ENCODE data around the gene RBMXL2.

RBMXL2 gene

DNA sequence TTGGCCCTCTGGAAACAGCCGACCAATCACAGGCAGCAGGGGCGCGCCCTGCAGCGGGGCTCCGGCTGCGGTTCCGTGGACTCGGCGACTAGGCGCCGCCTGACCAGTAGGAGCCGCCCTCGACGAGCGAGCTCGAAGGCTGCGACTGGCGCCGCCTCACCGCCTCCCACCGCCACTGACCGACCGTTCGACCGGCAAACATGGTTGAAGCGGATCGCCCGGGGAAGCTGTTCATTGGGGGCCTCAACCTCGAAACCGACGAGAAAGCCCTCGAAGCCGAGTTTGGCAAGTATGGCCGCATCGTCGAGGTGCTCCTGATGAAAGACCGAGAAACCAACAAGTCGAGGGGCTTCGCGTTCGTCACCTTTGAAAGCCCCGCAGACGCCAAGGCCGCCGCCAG lies at the start of gene RBMXL2:
TSS of gene RBMXL2 (plus strand) at position 78 of the 400 bp plus-strand sequence. CDS start at position 201, 123 bp downstream.
- no peak for DNase-seq

GRCh38 chr11:7046474-7047175 lies 42.2 kb upstream of the RBMXL2 start:
- DNase-seq, result no peak

- DNase-seq, result no peak
Measured at GRCh38 chr11:7050191-7050590, 38.6 kb upstream of the RBMXL2 start.

DNA sequence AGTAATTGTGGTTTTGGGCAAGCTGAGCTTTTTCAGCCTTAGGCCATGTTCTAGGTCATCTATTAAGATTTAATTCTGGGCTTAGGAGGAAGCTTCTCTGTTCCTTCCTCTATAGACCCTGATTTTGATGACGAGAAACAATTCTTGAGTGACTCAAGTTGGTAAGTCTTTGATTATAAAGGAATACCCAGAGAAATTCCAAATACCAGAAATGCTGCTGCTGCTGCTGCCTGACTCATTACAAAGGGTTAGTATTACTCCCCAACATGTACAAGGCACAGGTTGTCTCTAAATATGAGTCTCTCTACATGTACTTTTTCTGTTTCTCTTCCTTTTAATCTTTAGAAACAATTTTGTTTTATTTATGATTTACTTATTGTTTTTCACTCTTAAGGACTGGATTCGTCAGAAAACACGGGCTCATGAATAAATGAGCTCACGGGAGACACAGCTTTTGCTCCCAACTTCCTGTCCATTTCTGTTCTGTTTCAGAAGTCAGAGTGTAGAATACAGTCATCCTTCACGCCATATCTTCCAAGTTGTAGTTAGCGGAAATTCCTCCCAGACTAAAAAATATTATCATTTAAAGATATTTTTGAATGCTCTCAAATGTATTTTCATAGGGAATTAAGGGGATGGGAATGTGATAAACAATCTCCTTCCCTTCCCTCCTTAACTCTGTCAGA lies 31.8 kb upstream of the RBMXL2 start:
- DNase-seq, result no peak

DNA sequence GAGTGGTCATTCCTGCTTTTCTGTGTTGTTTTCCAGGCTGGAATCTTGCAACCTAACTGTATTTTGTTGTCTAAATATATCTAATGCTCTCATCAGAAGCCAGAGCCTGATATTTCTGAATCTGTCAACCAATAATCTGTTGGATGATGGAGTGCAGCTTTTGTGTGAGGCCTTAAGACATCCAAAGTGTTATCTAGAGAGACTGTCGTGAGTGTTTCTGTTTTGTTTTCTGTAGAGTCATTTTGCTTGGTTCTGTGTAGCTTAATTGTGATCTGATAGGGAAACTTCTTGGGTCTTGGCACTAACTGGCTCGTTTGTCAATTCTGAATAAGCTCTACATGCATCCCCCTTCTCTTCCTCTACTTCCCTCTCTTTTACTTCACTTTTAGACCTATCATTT lies 31.2 kb upstream of the RBMXL2 start:
- DNase-seq, result no peak

DNA sequence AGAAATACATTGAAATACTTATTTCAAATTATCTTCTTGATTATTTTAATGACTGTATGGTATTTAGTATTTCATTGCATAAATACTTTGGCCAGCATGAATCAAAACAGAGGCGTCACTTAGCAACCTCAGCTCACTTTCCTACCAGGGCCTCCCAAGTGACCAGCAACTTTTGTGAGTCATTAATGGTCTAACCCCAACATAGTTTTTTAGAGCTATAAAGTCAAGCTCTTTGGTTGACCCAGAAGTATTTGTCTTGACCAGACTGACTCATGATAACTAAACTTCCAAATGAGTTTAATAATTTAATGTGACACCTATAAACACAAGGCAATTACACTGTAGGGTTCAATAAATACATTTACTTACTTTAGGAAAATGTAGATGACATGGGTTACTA lies 27.9 kb upstream of the RBMXL2 start:
- DNase-seq, result no peak

GRCh38 chr11:7062534-7062933 lies 26.3 kb upstream of the RBMXL2 start:
- DNase-seq, result no peak

DNA sequence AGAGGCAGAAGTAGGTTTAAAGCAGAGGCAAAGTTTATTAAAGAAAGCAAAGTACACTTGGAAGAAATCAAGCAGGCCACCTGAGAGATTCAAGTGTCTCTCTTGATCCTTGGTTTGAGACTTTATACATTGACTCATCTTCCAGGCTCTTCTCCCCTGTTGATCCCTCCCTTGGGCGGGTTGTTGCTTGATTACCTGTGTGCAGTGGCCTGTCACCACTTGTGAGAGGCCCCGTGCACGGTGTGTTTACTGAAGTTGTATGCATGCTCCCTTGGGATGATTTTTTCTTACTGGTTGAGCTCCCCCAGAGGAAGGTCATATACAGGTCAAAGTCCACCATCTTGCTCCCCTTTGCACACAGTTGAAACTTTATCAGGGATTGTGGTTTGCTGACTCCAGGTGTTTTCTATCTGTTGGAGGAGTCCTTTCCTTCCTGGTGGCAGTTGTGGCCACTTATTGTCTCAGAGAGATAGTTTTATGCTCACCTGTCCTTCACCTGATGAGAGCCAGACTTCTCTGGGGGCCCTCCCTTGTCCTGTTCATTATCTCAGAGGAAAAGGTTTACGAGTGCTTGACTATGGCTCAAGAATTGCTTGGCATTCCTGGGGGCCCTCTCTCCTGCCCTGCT lies 16.3 kb upstream of the RBMXL2 start:
- DNase-seq, result no peak

GRCh38 chr11:7077101-7077500 lies 11.7 kb upstream of the RBMXL2 start:
- no peak for DNase-seq

GRCh38 chr11:7079545-7080135 lies 9.2 kb upstream of the RBMXL2 start:
- no peak for DNase-seq

DNA sequence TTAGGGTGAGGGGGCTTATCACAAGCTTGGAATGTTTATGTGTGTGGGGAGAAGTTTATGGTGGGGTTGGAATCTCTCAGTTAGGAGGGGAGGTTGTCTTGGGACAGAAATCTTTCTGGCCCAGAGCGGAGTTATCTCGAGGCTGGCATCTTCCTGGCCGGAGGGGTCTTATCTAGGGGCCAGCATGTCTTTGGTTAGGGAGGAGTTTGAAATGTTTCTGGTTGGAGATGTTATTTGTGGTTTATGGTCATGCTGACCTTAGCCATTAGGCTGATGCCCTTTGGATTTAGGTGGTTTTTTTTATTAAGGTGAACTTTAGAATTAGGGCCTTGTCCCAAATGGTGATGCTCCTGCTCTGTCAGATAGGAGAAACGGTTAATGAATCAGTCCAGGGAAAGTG lies 7.9 kb upstream of the RBMXL2 start:
- no peak for DNase-seq

- no peak for DNase-seq
Measured at GRCh38 chr11:7081441-7081840, 7.4 kb upstream of the RBMXL2 start.

DNA sequence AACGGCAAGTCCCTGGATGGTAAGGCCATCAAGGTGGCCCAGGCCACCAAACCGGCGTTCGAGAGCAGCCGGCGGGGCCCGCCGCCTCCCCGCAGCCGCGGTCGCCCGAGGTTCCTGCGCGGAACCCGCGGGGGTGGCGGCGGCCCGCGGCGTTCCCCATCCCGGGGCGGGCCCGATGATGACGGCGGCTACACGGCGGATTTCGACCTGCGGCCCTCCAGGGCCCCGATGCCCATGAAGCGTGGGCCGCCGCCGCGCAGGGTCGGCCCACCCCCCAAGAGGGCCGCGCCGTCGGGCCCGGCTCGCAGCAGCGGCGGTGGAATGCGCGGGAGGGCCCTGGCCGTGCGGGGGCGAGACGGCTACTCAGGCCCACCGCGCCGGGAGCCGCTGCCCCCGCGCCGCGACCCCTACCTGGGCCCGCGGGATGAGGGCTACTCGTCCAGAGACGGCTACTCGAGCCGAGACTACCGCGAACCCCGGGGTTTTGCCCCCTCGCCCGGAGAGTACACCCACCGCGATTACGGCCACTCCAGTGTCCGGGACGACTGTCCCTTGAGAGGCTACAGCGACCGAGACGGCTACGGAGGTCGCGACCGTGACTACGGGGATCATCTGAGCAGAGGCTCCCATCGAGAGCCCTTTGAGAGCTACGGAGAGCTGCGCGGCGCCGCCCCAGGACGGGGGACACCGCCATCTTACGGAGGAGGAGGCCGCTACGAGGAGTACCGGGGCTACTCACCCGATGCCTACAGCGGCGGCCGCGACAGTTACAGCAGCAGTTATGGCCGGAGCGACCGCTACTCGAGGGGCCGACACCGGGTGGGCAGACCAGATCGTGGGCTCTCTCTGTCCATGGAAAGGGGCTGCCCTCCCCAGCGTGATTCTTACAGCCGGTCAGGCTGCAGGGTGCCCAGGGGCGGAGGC lies 792 bp downstream of the RBMXL2 start:
- DNase-seq, result no peak

GRCh38 chr11:7098235-7098832 lies 9.5 kb downstream of the RBMXL2 start:
- no peak for DNase-seq

GRCh38 chr11:7115780-7116179 lies 27.0 kb downstream of the RBMXL2 start:
- no peak for DNase-seq

DNA sequence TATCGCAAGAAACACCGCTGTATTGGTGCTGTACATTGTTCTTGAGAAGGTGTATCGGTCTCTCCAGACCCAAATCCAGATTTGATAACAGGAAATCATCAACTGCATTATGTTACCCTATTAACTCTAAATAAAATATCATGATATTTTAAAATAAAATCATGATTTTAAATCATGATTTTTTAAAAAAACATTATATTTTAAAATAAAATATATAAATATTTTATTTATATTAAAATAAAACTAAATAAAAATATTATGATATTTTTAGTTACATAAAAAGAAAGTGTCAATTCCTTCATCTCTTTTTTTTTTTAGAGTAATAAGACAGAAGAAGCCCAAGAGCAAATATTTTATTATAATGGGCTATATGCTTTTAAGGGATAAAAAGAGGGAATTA lies 27.6 kb downstream of the RBMXL2 start:
- DNase-seq, result no peak

DNA sequence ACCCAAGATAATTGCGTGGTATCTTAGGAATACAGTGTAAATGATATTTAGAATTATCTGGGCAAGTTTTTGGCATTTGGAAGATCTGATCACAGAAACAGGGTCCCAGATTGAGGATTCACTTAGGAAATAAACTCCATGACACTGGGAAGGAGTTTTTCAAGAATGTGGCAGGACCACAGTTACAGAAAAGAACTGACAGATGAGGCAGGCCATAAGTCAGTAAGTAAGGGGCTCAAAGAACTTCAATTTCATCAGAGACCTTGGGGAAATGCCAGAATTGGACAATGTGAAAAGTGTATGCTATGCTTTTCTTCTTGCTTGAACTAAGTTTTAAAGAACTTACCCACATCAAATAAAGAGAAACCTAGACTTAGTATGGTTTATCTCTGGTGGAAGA lies 49.3 kb downstream of the RBMXL2 start:
- no peak for DNase-seq
